Gastrocnemius medialis (tissue), 4 donors: Measurements from ENCODE around the gene MEF2A. TPM values are rescaled to one million over a fixed set of nuclear protein-coding genes. Genes with fewer than 3 reads are reported as not detected.

Source experiments
- ATAC-seq, 2 donors: fragments of 150-250 bp; one replicate each; pipeline ENCODE4 v1.9.1; 2016
- DNase-seq, 2 donors: peaks; one replicate each; pipeline ENCODE4 v3.0.0-alpha.2; 2019
- H3K27ac ChIP-seq, 4 donors: fragments of 200-600 bp; sonication (generic); 1 replicate in 1 of 4; 2 replicates in 3 of 4; pipeline ENCODE4 v1.5.1; 2016 to 2018; ENCODE audit warnings: mild to moderate bottlenecking in 2 of 4, moderate library complexity in 1 of 4
- H3K27me3 ChIP-seq, 3 donors: fragments of 200-600 bp; sonication (generic) in 2 of 3; 1 replicate in 1 of 3; 2 replicates in 2 of 3; pipeline versions ENCODE4 v1.5.1 to v1.6.0; 2016 to 2019; ENCODE audit warnings: mild to moderate bottlenecking in 1 of 3, moderate library complexity in 1 of 3
- H3K36me3 ChIP-seq, 2 donors: fragments of 200-600 bp; sonication (generic) in 1 of 2; one replicate each; pipeline ENCODE4 v1.5.1; 2017 to 2018
- H3K4me1 ChIP-seq, 2 donors: fragments of 200-600 bp; sonication (generic) in 1 of 2; one replicate each; pipeline ENCODE4 v1.5.1; 2016 to 2017; ENCODE audit warnings: mild to moderate bottlenecking in 2 of 2
- H3K4me3 ChIP-seq, 4 donors: fragments of 200-600 bp; sonication (generic) in 3 of 4; 1 replicate in 1 of 4; 2 replicates in 3 of 4; pipeline ENCODE4 v1.5.1; 2016 to 2019; ENCODE audit warnings: mild to moderate bottlenecking in 2 of 4
- H3K9me3 ChIP-seq, 3 donors: fragments of 200-600 bp; sonication (generic) in 2 of 3; 1 replicate in 1 of 3; 2 replicates in 2 of 3; pipeline ENCODE4 v1.5.1; 2016 to 2019
- CTCF ChIP-seq, 5 experiments: fragments of 450-650 bp in 3 of 5; fragments of 200-600 bp in 2 of 5; sonication (generic) in 2 of 5; IDR thresholded peaks in 4 of 5; conservative IDR thresholded peaks in 1 of 5; 1 replicate in 4 of 5; 2 replicates in 1 of 5; pipeline ENCODE4 v1.5.1; 2016 to 2019; ENCODE audit warnings: antibody characterized with exemption in 5 of 5, mild to moderate bottlenecking in 3 of 5, moderate library complexity in 3 of 5
- POLR2A ChIP-seq, 2 donors: fragments of 450-650 bp; IDR thresholded peaks; one replicate each; pipeline ENCODE4 v1.6.1; 2017; ENCODE audit warnings: antibody characterized with exemption in 2 of 2, mild to moderate bottlenecking in 2 of 2, moderate library complexity in 2 of 2
- in situ Hi-C, 4 donors: fragments of 200-750 bp; cut with MboI; loops; one replicate each; pipeline versions ENCODE4 v1.15.0 to v1.8.0; 2017; ENCODE audit warnings: low sequenced_read_pairs in 4 of 4
- intact Hi-C: fragments of 100-400 bp; cut with DNase I; formaldehyde crosslinking; loops from one replicate; pipeline ENCODE4 v1.15.1; 2023; ENCODE audit warnings: low total_unique reads
- total RNA-seq, 4 donors: library from RNA; depleted of rRNA; stranded (reverse); fragments of >200 nt; gene quantifications; one replicate each; pipeline versions ENCODE4 v1.1.0 to v1.2.3, GENCODE V29; 2016

MEF2A gene
- total RNA-seq, 4 donors from 2014 or later = 66.9 to 128 (median 107) TPM

DNA sequence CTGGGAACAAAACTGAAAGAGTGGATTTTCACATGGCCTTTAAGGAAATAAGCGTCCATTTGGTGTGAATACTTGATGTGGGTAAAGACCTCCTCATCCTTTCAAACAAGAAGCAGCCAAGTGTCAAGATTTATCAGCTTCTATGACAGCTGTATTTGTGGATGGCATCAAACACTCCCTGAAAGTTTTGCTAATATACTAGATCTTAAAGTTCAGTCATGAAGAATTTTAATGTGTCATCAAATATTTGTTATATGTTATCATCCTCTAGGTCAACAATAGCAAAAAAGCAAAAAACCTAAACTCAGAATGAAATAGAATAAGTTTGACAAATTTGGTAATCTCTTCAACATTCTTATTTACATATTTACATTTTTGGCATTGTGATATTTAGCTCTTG is 196.5 kb downstream of the MEF2A start:
- no peak overlapping the region for H3K4me3 ChIP-seq
- no peak overlapping the region for H3K27ac ChIP-seq
- intact Hi-C loops (no loop called here), in situ Hi-C loops (no loop called here)
- DNase-seq (no peak), ATAC-seq (no peak)
- H3K9me3 ChIP-seq = no peaks in the 10 kb centered on the region
- no peaks in the 10 kb centered on the region for H3K36me3 ChIP-seq
- H3K27me3 ChIP-seq = no peaks in the 10 kb centered on the region
- H3K4me1 ChIP-seq = no peaks in the 10 kb centered on the region
- no peak for TF ChIP-seq POLR2A (IDR thresholded peaks at IDR 0.05)
- no peak for TF ChIP-seq CTCF (IDR thresholded peaks at IDR 0.05 in 4 of 5, conservative IDR thresholded peaks at IDR 0.05 in 1 of 5)

DNA sequence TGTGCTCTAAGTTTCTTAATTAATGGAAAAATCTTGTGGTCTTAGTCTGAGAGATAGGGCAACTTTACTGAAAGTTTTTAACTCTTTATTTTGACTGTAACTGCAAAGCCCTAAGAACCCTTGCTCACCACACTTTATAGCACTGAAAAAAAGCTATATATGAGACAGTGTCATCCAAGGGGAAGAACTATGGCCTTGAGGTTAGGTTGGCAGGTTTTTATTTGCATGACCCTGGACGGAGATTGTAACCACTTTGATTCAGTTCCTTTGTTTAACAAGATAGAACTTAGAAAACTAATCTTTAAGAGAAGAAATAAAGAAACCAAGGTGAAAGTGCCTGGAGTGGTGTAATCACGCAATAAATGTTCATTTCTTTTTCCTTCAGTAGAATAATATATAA is 198.0 kb downstream of the MEF2A start:
- DNase-seq = no peak
- Histone ChIP-seq H3K27me3 (no peaks in the 10 kb centered on the region), H3K4me3 (no peak overlapping the region), H3K27ac (no peak overlapping the region), H3K4me1 (no peaks in the 10 kb centered on the region), H3K9me3 (no peaks in the 10 kb centered on the region), H3K36me3 (no peaks in the 10 kb centered on the region)
- intact Hi-C loops (no loop called here), in situ Hi-C loops (no loop called here)
- no peak for TF ChIP-seq POLR2A (IDR thresholded peaks at IDR 0.05)
- no peak for TF ChIP-seq CTCF (IDR thresholded peaks at IDR 0.05 in 4 of 5, conservative IDR thresholded peaks at IDR 0.05 in 1 of 5)
- ATAC-seq = no peak

- no peaks in the 10 kb centered on the region for H3K36me3 ChIP-seq
- no peaks in the 10 kb centered on the region for H3K27me3 ChIP-seq
- H3K4me3 ChIP-seq = no peak overlapping the region
- DNase-seq = no peak
- TF ChIP-seq CTCF (IDR thresholded peaks at IDR 0.05 in 4 of 5, conservative IDR thresholded peaks at IDR 0.05 in 1 of 5) = no peak
- TF ChIP-seq POLR2A (IDR thresholded peaks at IDR 0.05) = no peak
- no peak for ATAC-seq
- in situ Hi-C loops (no loop called here), intact Hi-C loops (no loop called here)
- H3K27ac ChIP-seq = no peak overlapping the region
- no peaks in the 10 kb centered on the region for H3K4me1 ChIP-seq
- H3K9me3 ChIP-seq = no peaks in the 10 kb centered on the region
Observed at GRCh38 chr15:99764522-99764921, 198.7 kb downstream of the MEF2A start.

Other genes with a start within 250 kb of the MEF2A start
- 10 to 100 TPM in 2 of 4 donors, 1 to 10 TPM in 2; 5.1 to 15.8 (median 11.9) TPM for gene LYSMD4, start 167.5 kb downstream of the MEF2A start, total RNA-seq